ENCODE results near the gene CREG1.

Gene CREG1

DNA sequence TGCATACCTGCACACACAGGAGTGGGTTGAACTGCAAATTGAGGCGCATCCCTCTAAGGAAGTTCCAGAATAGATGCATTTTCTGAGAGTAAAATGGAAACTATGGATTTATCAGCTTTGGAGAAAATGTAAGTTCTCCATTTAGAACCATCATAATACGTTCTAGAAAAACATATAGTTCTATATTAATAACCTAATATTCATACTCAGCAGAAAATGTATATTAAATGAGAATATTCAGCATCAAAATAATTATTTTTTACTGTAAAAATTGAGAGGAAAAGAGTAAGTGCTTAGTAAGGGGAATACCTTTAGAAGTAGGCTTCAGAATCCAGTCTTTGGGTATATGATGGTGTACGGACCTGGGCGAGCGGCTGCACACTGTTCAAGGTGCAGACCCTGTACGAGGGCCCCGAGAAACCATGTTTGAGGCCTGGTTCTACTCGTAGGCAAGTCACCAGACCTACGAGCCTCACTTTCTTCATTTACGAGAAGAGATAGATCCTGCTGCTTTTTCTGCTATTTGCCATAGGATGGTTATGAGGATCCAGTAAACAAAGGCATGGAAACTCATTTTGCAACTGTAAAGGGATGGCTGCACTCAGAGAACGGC, 42.1 kb downstream of the CREG1 start:
- no peak for DNase-seq (ENCODE audit: low spot score)
- TF ChIP-seq, protein P1, sequence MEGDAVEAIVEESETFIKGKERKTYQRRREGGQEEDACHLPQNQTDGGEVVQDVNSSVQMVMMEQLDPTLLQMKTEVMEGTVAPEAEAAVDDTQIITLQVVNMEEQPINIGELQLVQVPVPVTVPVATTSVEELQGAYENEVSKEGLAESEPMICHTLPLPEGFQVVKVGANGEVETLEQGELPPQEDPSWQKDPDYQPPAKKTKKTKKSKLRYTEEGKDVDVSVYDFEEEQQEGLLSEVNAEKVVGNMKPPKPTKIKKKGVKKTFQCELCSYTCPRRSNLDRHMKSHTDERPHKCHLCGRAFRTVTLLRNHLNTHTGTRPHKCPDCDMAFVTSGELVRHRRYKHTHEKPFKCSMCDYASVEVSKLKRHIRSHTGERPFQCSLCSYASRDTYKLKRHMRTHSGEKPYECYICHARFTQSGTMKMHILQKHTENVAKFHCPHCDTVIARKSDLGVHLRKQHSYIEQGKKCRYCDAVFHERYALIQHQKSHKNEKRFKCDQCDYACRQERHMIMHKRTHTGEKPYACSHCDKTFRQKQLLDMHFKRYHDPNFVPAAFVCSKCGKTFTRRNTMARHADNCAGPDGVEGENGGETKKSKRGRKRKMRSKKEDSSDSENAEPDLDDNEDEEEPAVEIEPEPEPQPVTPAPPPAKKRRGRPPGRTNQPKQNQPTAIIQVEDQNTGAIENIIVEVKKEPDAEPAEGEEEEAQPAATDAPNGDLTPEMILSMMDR (IDR thresholded peaks at IDR 0.05; ENCODE audit: extremely low read depth, missing control alignments): no peak

DNA sequence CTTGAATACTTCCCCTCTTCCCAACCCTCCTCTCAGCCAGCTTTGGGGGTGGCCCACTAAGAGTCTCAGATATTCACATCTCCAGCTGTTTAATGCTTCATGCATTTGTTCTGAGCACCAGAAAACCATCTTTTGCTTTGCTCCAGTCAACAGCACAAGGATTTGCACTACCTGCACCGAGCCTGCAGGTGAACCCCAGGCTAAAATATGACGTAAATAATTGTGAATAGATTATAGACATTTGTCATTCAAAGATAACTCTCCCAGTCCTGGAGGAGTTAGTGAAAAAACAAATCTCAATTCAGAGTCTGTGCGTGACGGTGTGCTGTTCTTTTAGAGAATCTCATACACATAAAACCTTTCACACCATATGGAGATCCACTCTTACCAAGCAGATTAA, 42.7 kb downstream of the CREG1 start:
- no peak for DNase-seq (ENCODE audit: low spot score)
- TF ChIP-seq, protein P1 (IDR thresholded peaks at IDR 0.05; ENCODE audit: extremely low read depth, missing control alignments): no peak

DNA sequence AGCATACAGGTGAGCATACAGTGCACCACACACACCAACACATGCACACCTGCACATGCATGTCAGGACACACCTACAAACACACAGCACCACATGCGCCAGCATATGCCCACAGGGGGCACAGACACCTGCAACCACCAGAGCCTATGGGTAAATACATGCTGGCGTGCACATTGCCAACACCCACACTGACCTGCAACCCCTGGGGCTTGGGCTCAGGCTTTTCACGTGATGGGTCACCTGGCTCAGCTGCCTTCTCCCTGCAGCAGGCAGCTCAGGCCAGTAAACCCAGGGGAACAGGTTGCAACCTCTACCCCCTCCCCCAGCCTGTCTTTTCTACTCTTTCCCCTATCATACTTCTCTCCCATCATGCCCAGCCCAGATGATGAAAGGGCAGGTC, 43.3 kb downstream of the CREG1 start:
- TF ChIP-seq, protein P1 (IDR thresholded peaks at IDR 0.05; ENCODE audit: extremely low read depth, missing control alignments): no peak
- no peak for DNase-seq (ENCODE audit: low spot score)

DNA sequence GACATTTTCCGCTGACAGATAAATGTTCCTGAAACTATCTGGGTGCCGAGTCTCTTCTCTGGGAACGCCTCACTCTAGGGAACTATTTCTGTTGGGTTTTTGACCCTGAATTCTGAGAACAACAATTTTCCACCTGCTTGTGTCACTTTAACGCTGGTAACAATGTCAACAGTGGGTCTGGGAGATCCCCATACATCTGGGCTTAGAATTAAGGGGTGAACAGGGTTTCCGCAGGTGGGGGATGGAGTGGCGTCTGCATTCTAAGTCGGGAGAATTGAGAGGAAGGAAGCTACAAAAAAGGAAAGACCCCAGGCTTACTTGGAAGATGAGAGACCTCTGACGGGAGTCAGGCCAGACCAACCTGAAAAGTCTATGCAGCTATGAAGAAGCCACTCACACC, 44.0 kb downstream of the CREG1 start:
- DNase-seq (ENCODE audit: low spot score): no peak
- TF ChIP-seq, protein P1 (IDR thresholded peaks at IDR 0.05; ENCODE audit: extremely low read depth, missing control alignments): no peak

DNA sequence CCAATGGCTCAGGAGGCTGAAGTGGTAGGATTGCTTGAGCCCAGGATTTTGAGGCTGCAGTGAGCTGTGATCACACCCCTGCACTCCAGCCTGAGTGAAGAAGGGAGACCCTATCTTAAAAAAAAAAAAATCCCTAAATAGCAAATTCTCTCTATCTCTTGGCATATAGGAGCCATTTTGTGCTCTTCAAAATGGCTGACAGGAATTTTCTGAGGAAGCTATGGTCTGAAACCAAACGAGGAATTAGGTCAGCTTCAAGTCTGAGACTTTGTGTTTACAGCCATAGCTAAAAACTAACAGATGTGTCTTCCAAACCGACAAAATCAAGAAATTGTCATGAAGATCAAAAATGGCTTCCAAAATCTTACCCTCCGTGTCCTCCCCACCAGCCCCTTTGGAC, 45.8 kb downstream of the CREG1 start:
- TF ChIP-seq, protein P1 (IDR thresholded peaks at IDR 0.05; ENCODE audit: extremely low read depth, missing control alignments): no peak

DNA sequence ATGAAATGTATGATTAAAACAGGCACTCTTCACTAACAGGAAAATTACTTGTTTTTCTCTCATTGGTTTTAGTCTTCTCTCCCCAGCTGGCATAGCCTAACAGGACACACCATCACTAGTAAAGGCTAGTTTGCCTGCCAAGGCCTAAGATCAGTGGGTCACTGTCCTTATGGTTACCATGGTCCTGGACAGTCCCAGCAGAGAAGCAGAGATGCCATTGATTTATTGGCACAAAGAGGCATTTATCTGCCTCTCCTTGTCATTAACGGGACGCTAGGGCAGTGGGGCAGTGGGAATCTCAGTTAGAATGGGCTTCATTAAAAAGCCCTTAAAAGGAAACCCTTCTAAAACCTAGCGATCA, 49.1 kb downstream of the CREG1 start:
- DNase-seq (ENCODE audit: low spot score): no peak
- TF ChIP-seq, protein P1 (IDR thresholded peaks at IDR 0.05; ENCODE audit: extremely low read depth, missing control alignments): no peak

More for the DNA sequence above, 45.8 kb downstream of the CREG1 start:
- no peak for DNase-seq (ENCODE audit: low spot score)

DNA sequence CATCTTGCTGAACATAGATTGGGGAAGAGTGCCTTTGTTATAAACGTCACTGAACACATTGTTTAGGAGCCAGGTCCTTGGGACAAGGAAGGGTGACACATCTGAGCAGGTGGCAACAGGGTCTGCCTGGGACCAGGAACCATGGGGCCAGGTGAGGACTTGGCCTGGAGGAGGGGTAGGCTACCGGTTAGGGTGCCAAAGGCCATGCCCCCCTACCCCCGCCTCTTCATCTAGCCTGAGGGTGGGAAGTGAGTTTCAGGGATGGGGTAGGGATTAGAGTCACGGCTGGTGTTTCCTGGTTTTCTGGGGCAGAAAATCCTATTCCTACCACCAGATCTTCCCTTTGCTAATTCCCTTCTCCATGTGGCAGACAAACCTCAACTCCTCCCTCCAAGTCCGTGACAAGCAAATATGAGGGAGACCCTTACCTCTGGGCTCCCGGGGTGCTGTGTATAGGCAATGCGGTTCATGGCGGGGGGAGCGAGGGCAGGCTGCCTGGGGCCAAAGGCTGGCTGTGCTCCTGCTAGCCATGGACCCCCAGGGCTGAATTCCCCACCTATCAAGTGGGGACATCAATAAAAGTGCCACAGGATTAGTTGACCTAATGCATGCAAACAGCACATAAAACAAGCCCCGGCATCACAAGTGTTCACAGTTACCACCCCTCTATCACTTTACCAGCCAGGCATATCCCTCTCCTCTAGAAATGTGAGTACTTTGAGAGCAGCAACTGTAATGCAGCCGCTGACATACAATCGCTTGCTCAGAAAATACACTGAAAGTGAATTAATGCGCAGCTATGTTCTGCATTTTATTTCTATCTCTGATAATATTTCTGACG, 49.7 kb downstream of the CREG1 start:
- TF ChIP-seq, protein P1 (IDR thresholded peaks at IDR 0.05; ENCODE audit: extremely low read depth, missing control alignments): no peak

More for the DNA sequence above, 49.7 kb downstream of the CREG1 start:
- DNase-seq (ENCODE audit: low spot score): no peak

Data from GM20000 (cell line).